Keratinocyte (primary cell): ENCODE results near the gene HSBP1L1. TPM values are rescaled to one million over a fixed set of nuclear protein-coding genes. Genes with fewer than 3 reads are reported as not detected.

ENCODE experiments used
- DNase-seq: peaks from one replicate; pipeline ENCODE4 v3.0.0-alpha.2; 2011; ENCODE audit warnings: low read depth, missing footprints, low spot score
- FAIRE-seq: peaks from 2 replicates; lab custom pipeline; 2011; peaks lifted over from hg19 to GRCh38; lab: Jason Lieb, UNC
- H2AFZ ChIP-seq: 2 replicates; pipeline ENCODE4 v1.6.0; 2012; ENCODE audit warnings: low read length, control low read depth, inconsistent platforms; ENCODE audit not compliant: control insufficient read depth
- H3K27ac ChIP-seq: 2 replicates; pipeline ENCODE4 v1.5.1; 2011; ENCODE audit warnings: low read length; ENCODE audit not compliant: control insufficient read depth, insufficient read depth
- H3K27me3 ChIP-seq: 3 replicates; pipeline ENCODE4 v1.6.0; 2011; ENCODE audit warnings: low read length; ENCODE audit not compliant: control insufficient read depth, insufficient read depth; ENCODE audit errors: extremely low read depth
- H3K36me3 ChIP-seq, 2 experiments: 2 replicates in 1 of 2; 3 replicates in 1 of 2; pipeline ENCODE4 v1.5.1; 2011; ENCODE audit warnings: low read length in 2 of 2, mild to moderate bottlenecking in 1 of 2; ENCODE audit not compliant: control insufficient read depth in 2 of 2, insufficient read depth in 2 of 2; ENCODE audit errors: extremely low read depth in 1 of 2
- H3K4me1 ChIP-seq: 3 replicates; pipeline ENCODE4 v1.5.1; 2011; ENCODE audit warnings: low read length; ENCODE audit not compliant: control insufficient read depth, insufficient read depth; ENCODE audit errors: extremely low read depth
- H3K4me2 ChIP-seq: 3 replicates; pipeline ENCODE4 v1.6.0; 2011; ENCODE audit warnings: low read depth, low read length; ENCODE audit not compliant: control insufficient read depth, insufficient read depth; ENCODE audit errors: extremely low read depth
- H3K4me3 ChIP-seq, 3 experiments: fragments of 200-600 bp in 1 of 3; sonication (generic) in 1 of 3; 2 replicates in 2 of 3; 3 replicates in 1 of 3; pipeline ENCODE4 v1.5.1; 2011 to 2016; ENCODE audit warnings: low read length in 3 of 3, mild to moderate bottlenecking in 3 of 3, control low read depth in 2 of 3, inconsistent platforms in 1 of 3, low read depth in 1 of 3, mixed read lengths in 1 of 3, mixed run types in 1 of 3, moderate library complexity in 1 of 3; ENCODE audit not compliant: control insufficient read depth in 2 of 3, insufficient read depth in 2 of 3; ENCODE audit errors: extremely low read depth in 1 of 3
- H3K79me2 ChIP-seq: 2 replicates; pipeline ENCODE4 v1.6.0; 2012; ENCODE audit warnings: low read length; ENCODE audit not compliant: control insufficient read depth, insufficient read depth
- H3K9ac ChIP-seq: 3 replicates; pipeline ENCODE4 v1.6.0; 2011; ENCODE audit warnings: low read length; ENCODE audit not compliant: control insufficient read depth, insufficient read depth; ENCODE audit errors: extremely low read depth
- H3K9me1 ChIP-seq: 3 replicates; pipeline ENCODE4 v1.6.0; 2011; ENCODE audit warnings: low read length; ENCODE audit not compliant: control insufficient read depth, insufficient read depth; ENCODE audit errors: extremely low read depth
- H3K9me3 ChIP-seq: 2 replicates; pipeline ENCODE4 v1.5.1; 2012; ENCODE audit warnings: low read depth, low read length; ENCODE audit not compliant: control insufficient read depth
- H4K20me1 ChIP-seq: 3 replicates; pipeline ENCODE4 v1.6.0; 2011; ENCODE audit warnings: low read length; ENCODE audit not compliant: control insufficient read depth, insufficient read depth; ENCODE audit errors: extremely low read depth
- CTCF ChIP-seq, 3 experiments: IDR thresholded peaks in 1 of 3; conservative IDR thresholded peaks in 1 of 3; optimal IDR thresholded peaks in 1 of 3; 2 replicates in 2 of 3; 3 replicates in 1 of 3; pipeline versions ENCODE3 to v1.5.1; 2011; ENCODE audit warnings: low read length in 3 of 3, mild to moderate bottlenecking in 3 of 3, moderate library complexity in 2 of 3, control low read depth in 1 of 3, inconsistent platforms in 1 of 3; ENCODE audit not compliant: insufficient read depth in 2 of 3; ENCODE audit errors: extremely low read depth in 1 of 3
- EZH2 ChIP-seq: IDR thresholded peaks from one replicate; pipeline ENCODE4 v1.6.1; 2012; ENCODE audit warnings: inconsistent platforms, mild to moderate bottlenecking, low read length, moderate library complexity
- dilution Hi-C: fragments of 300-500 bp; cut with MboI; formaldehyde crosslinking; loops from one replicate; pipeline ENCODE4 v1.7.0; 2020; ENCODE audit warnings: low sequenced_read_pairs; ENCODE audit not compliant: extremely low pct_ligation_motif_present
- polyA plus RNA-seq, 5 experiments: library from polyadenylated mRNA; depleted of rRNA in 3 of 5; stranded (reverse) in 3 of 5; stranded (forward) in 1 of 5; unstranded in 1 of 5; fragments of >200 nt; gene quantifications; 1 replicate in 1 of 5; 2 replicates in 3 of 5; 3 replicates in 1 of 5; pipeline versions ENCODE4 v1.2.1 to v1.2.3, GENCODE V29; 2011 to 2012; ENCODE audit warnings: missing spikeins in 2 of 5, low read depth in 1 of 5, low replicate concordance in 1 of 5

Gene HSBP1L1
- polyA plus RNA-seq, 1 donor (not counting 4 experiments of a cell fraction or from before 2014, with no cell fraction given): 49.6 TPM

GRCh38 chr18:79952456-79952995, 11.9 kb upstream of the HSBP1L1 start:
- DNase-seq (no peak), FAIRE-seq (no peak)
- Histone ChIP-seq H3K4me3 (peak overlapping the region; percentile 63 to 81 (median 80)), H3K9me3 (no peaks in the 10 kb centered on the region), H3K9ac (peak overlapping the region; percentile 70), H3K9me1 (peaks cover 4% of the 10 kb centered on the region), H3K4me2 (peak overlapping the region; percentile 78), H4K20me1 (peaks cover 3% of the 10 kb centered on the region), H3K79me2 (peaks cover 30% of the 10 kb centered on the region), H3K4me1 (peaks cover 7% of the 10 kb centered on the region), H2AFZ (no peak overlapping the region), H3K36me3 (peaks cover 14% of the 10 kb centered on the region in 2 experiments), H3K27me3 (no peaks in the 10 kb centered on the region), H3K27ac (no peak overlapping the region)
- dilution Hi-C loops: no loop called here
- TF ChIP-seq EZH2: no peak
- no peak for TF ChIP-seq CTCF (optimal IDR thresholded peaks at IDR 0.05 in 1 of 3, IDR thresholded peaks at IDR 0.05 in 1 of 3, conservative IDR thresholded peaks at IDR 0.05 in 1 of 3; ENCODE audit: extremely low read depth in 1 of 3, insufficient read depth in 2 of 3, low read length in 3 of 3)

DNA sequence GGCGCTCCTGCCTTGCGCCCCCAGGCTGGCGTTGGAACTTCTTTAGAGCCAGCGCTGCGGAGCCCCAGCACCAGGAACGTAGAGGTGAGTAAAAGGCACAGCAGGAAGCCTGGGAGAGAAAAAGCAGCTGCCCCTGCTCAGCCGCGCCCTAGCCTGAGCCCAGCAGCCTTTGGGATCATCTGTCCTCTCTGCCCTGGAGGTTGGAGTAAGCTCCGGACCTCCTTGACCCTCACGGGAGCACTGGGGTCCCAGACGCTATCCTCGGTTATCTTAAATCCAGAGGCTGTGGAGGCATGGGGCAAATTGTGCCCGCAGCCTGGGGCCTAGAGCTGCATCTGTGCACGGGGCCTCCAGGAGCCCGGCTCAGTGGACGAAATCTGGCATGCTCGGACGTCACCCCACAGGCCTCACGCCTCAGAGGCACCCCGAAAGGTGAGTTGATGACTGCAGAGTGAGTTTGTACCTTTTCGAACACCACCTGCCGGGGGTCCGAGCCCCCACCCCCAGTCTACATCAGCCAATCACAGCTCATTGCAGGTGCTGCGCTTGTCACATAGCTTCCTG, 11.4 kb upstream of the HSBP1L1 start:
- peaks cover 7% of the 10 kb centered on the region for H3K4me1 ChIP-seq
- no peak overlapping the region for H3K27ac ChIP-seq
- no peaks in the 10 kb centered on the region for H4K20me1 ChIP-seq
- FAIRE-seq (no peak), DNase-seq (no peak)
- no peak overlapping the region for H2AFZ ChIP-seq
- no peak overlapping the region for H3K4me3 ChIP-seq
- TF ChIP-seq EZH2 (no peak), CTCF (optimal IDR thresholded peaks at IDR 0.05 in 1 of 3, IDR thresholded peaks at IDR 0.05 in 1 of 3, conservative IDR thresholded peaks at IDR 0.05 in 1 of 3; ENCODE audit: extremely low read depth in 1 of 3, insufficient read depth in 2 of 3, low read length in 3 of 3) (no peak)
- H3K4me2 ChIP-seq: no peak overlapping the region
- H3K36me3 ChIP-seq: peaks cover 10 to 11% of the 10 kb centered on the region in 2 experiments
- H3K9me3 ChIP-seq: no peaks in the 10 kb centered on the region
- no peaks in the 10 kb centered on the region for H3K27me3 ChIP-seq
- dilution Hi-C loops: no loop called here
- H3K9ac ChIP-seq: no peak overlapping the region
- peaks cover 4% of the 10 kb centered on the region for H3K9me1 ChIP-seq
- peaks cover 25% of the 10 kb centered on the region for H3K79me2 ChIP-seq
